Measurements from ENCODE around the gene WASHC2A.
"Not testable (repeated sequence)": the region's sequence is repeated elsewhere in the genome, so short reads cannot be mapped to it uniquely, and the experiment has no call there.

The WASHC2A gene

DNA sequence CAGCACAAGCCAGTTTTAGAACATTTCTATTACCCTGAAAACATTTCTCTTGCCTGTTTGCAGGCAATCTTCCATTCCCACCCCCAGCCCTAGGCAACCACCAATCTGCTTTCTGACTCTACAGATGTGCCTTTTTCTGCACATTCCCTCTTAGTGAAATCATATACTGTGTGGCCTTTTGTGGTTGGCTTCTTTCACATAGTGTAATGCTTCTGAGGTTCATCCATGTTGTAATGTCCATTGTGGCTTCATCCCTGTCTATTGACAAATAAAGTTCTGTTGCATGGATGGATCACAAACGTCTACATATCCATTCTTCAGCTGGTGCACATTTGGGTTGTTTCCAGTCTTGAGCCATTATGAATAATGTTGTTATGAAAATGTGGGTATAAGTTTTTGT, 77.8 kb downstream of the WASHC2A start:
- DNase-seq (ENCODE audit: low read depth in 1 of 2, low spot score in 1 of 2): not testable (repeated sequence)

DNA sequence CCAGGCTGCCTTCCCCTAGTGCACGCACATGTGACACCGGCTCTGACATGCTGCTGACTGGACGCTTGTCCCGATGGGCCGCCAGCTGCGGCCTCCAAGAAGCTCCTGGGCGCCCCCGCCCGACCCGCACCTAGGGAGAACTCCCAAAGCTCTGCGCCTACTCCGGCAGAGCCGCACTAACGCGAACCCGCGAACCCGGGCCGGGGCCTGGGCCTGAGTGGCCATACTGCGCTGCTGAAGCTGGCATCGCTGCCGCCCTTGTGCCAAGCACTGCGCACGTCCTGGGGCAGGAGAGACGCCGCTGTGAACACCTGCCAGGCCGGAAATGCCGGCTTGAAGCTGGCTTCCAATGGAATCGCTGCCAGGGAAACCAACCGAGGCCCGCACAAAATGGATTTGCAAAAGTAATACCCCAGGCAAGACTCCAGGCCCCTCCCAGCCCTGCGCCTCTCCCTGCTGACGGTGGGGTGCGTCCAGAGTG, 85.1 kb downstream of the WASHC2A start:
- no peak for DNase-seq (ENCODE audit: low read depth in 1 of 2, low spot score in 1 of 2)

DNA sequence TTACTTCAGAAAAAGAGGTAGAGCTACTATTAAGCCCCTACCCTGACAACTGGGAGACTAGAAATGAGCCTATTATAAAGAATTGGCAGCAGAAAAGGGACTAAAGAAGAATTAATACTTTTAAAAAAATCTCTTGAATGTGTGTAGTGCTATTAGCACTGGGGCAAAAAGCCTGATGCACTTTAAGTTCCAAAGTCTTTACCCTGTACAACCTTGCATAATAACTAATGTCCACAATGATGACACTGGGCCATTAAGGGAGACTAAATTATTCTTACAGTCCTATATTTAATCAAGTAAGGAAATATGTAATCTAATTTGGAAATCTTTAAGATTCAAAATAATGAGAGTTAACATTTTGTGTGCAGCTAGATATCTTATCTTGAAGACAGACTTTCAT, 90.1 kb downstream of the WASHC2A start:
- not testable (repeated sequence) for DNase-seq (ENCODE audit: low read depth in 1 of 2, low spot score in 1 of 2)

DNA sequence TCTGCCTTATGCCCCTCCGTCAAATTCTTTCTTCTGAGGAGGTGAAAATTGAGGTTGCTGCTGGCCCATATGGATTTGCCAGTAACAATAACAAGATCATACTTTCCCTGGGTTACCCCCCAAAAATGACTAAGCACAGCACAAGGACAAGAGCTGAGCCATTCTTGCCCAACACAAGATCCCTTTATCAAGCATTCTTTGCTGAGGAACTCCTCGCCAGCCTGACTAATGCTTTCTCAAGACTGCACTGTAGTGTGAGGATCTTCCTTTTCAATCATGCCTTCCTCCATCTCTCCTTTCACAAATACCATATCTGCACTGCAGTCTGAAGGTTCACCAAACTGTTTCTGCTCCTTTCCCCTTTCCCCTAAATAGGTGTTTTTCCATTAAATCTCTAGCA, 92.1 kb downstream of the WASHC2A start:
- not testable (repeated sequence) for DNase-seq (ENCODE audit: low read depth in 1 of 2, low spot score in 1 of 2)

DNA sequence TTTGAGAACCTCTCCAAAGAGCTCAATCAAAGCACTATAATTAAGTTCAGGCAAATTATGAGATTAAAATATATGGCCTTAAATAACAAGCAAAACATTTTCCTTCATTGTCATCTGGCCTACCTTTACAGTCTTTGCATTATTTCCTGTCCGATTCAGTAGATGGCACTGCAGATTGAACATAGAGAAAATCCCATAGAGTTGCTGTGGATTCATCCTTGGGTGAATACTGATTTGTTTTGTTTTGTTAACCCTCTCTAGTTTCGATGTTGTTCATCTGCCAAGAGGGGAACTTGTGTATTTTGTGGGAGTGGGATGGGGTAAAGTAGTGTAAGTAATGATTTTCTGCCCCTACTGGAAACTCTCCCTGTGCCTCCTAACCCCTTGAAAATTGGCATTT, 97.3 kb downstream of the WASHC2A start:
- not testable (repeated sequence) for DNase-seq (ENCODE audit: low read depth in 1 of 2, low spot score in 1 of 2)

DNA sequence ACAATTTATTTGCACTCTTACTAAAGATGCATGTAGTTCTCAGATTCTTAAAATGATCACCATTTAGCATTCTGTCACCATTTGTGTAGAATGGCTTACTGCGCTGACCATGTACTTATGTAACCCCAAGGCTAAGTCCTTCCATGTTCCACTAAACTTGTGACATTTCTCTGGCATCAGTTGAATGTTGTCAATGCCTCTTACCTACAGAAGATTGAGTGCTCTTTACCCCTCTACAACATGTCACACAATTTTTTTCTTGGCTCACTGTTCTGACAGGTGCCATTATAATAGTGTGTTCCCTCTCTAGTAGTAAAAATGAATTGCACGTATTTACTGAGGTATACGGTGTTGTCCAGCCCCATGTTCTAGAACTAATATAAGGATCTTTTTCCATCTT, 100.1 kb downstream of the WASHC2A start:
- not testable (repeated sequence) for DNase-seq (ENCODE audit: low read depth in 1 of 2, low spot score in 1 of 2)

DNA sequence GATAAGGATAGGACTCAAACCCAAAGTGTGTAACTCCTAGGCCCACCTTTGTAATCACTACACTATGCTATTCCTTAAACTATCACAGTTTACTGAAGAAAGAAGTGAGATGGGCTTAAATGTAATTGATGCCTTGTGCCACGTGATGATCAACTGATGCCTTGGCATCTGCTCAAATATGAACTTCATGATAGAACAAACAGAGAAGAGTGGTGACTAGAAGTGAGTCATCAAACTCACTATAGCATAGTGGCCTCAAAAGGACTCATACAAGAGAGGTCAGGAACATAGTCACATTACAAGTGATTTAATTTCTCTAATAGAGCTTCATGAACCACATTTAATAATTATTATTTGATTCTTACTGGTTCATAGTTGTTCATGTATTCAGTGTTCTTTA, 101.8 kb downstream of the WASHC2A start:
- DNase-seq (ENCODE audit: low read depth in 1 of 2, low spot score in 1 of 2): not testable (repeated sequence)

DNA sequence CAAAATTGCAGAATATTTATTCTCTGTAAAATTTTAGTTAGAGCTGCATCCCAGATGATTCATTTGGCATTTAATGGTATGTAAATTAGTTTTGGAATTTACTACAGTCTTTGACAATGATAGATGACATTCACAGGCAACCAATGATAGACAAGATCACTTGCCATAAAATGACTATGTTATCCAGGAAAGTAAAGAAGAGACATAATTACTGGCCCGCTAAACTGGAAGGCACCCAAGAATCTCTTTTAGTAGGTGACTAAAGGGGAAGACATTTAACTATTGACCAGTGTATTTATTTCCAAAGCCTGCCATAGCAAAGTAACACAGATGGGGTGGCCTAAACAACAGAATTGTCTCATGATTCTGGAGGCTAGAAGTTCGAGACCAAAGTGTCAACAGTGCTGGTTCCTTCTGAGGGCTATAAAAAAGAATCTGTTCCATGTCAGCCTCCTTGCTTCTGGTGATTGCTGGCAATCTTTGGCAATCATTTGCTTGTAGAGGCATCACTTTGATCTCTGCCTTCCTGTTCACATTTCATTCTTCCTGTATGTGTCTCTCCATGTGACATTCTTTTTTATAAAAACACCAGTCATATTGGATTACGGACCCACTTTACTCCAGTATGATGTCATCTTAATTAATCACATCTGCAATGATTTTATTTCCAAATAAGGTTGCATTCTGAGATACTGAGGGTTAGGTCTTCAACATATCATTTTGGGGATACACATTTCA, 107.2 kb downstream of the WASHC2A start:
- DNase-seq (ENCODE audit: low read depth in 1 of 2, low spot score in 1 of 2): not testable (repeated sequence)
